ENCODE data around the gene PSMD7.

DNA sequence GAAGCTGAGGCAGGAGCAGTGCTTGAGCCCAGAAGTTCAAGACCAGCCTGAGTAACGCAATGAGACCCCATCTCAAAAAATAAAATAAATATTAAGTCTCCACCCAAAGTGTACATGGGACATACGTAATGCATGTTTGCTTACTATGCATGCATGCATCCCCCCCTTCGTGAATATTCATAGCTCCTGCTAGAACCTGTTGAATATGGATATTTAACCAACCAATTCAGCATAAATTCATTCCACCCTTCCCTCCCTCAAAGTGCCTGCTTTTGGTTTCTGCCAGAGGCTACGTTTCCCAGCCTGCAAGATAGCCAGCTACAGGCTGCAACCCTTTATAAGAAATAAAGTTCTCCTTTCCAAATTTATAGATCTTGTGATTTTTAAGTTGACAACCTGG, 12.9 kb upstream of the PSMD7 start:
- no peak for TF ChIP-seq POLR2A (IDR thresholded peaks at IDR 0.05; ENCODE audit: low read length)
- TF ChIP-seq GATA1 (IDR thresholded peaks at IDR 0.05; ENCODE audit: low read depth, low read length), result no peak
